OCI-LY3 (cell line): ENCODE data around the gene TMEM54.

Experiments
- H2AFZ ChIP-seq: fragments of 200-600, 300-600 bp; shearing (Covaris generic); 2 replicates; pipeline ENCODE4 v1.6.0; 2014; ENCODE audit warnings: antibody characterized with exemption, low read depth, low read length
- H3K27ac ChIP-seq: fragments of 200-600, 300-600 bp; sonication (generic); 2 replicates; pipeline ENCODE4 v1.5.1; 2014; ENCODE audit warnings: mild to moderate bottlenecking, low read length, moderate library complexity, mixed read lengths
- H3K27me3 ChIP-seq: fragments of 200-600, 300-600 bp; sonication (generic); 2 replicates; pipeline ENCODE4 v1.6.1; 2014; ENCODE audit warnings: low read depth, low read length, mixed read lengths
- H3K36me3 ChIP-seq: fragments of 200-600, 300-600 bp; sonication (generic); replicated peaks from 2 replicates; pipeline ENCODE3; 2014; ENCODE audit warnings: low read depth, low read length, mixed read lengths
- H3K4me1 ChIP-seq: fragments of 300-600, 200-600 bp; sonication (generic); 2 replicates; pipeline ENCODE4 v1.6.1; 2014; ENCODE audit warnings: low read length, mixed read lengths
- H3K4me2 ChIP-seq: fragments of 200-600, 300-600 bp; sonication (generic); 2 replicates; pipeline ENCODE4 v1.6.1; 2014; ENCODE audit warnings: low read length, mixed read lengths
- H3K4me3 ChIP-seq: fragments of 300-600, 200-600 bp; sonication (generic); 2 replicates; pipeline ENCODE4 v1.5.1; 2014; ENCODE audit warnings: antibody characterized with exemption, mild to moderate bottlenecking, low read length, moderate library complexity
- H3K79me2 ChIP-seq: fragments of 300-600, 200-600 bp; shearing (Covaris generic); 2 replicates; pipeline ENCODE4 v1.6.1; 2014; ENCODE audit warnings: mild to moderate bottlenecking, low read length, mixed read lengths
- H3K9ac ChIP-seq: fragments of 300-600, 200-600 bp; shearing (Covaris generic); 2 replicates; pipeline ENCODE4 v1.6.0; 2014; ENCODE audit warnings: mild to moderate bottlenecking, low read length, moderate library complexity
- H3K9me3 ChIP-seq: fragments of 200-600, 300-600 bp; shearing (Covaris generic); 2 replicates; pipeline ENCODE4 v1.6.1; 2014; ENCODE audit warnings: low read length, mixed read lengths; ENCODE audit not compliant: insufficient read depth
- H4K20me1 ChIP-seq: fragments of 200-600, 300-600 bp; sonication (generic); 2 replicates; pipeline ENCODE4 v1.6.1; 2016; ENCODE audit warnings: low read length, mixed read lengths; ENCODE audit not compliant: insufficient read depth
- CTCF ChIP-seq: fragments of 200-600, 300-600 bp; sonication (generic); IDR thresholded peaks from 2 replicates; pipeline ENCODE4 v1.5.1; 2014; ENCODE audit warnings: antibody characterized with exemption, low read length, low read depth
- EZH2phosphoT487 ChIP-seq: fragments of 200-600 bp; shearing (Covaris generic); IDR thresholded peaks from 2 replicates; pipeline ENCODE4 v1.6.1; 2018; ENCODE audit warnings: antibody characterized with exemption, mixed run types, low read depth

TMEM54 gene

GRCh38 chr1:32900956-32901822 is at the start of gene TMEM54:
Gene TMEM54 (minus strand): TSS chr1:32901389. CDS start chr1:32901238, 151 bp downstream.
- no peaks in the 10 kb centered on the region for H3K27me3 ChIP-seq
- no peaks in the 10 kb centered on the region for H3K79me2 ChIP-seq
- TF ChIP-seq EZH2phosphoT487 = no peak
- no peak for TF ChIP-seq CTCF
- H3K9ac ChIP-seq = peak within 1 kb of the TSS; percentile 82
- H3K9me3 ChIP-seq = no peaks in the 10 kb centered on the region
- no peaks in the 10 kb centered on the region for H3K36me3 ChIP-seq
- H3K27ac ChIP-seq = no peak within 1 kb of the TSS
- peak within 1 kb of the TSS; percentile 87 for H2AFZ ChIP-seq
- peak within 1 kb of the TSS; percentile 96 for H3K4me2 ChIP-seq
- peak within 1 kb of the TSS; percentile 98 for H3K4me3 ChIP-seq
- peaks cover 6% of the 10 kb centered on the region for H3K4me1 ChIP-seq
- no peaks in the 10 kb centered on the region for H4K20me1 ChIP-seq

- H3K79me2 ChIP-seq = peaks cover 20% of the 10 kb centered on the region
- H3K27me3 ChIP-seq = no peaks in the 10 kb centered on the region
- no peaks in the 10 kb centered on the region for H3K4me1 ChIP-seq
- H4K20me1 ChIP-seq = 0 out of 2 replicates have a peak, but pooled peaks cover 8% of the 10 kb centered on the region
- no peak overlapping the region for H3K4me2 ChIP-seq
- H3K9me3 ChIP-seq = no peaks in the 10 kb centered on the region
- H3K36me3 ChIP-seq = peaks cover 14% of the 10 kb centered on the region
- H3K9ac ChIP-seq = no peak overlapping the region
- no peak for TF ChIP-seq CTCF
- TF ChIP-seq EZH2phosphoT487 = no peak
- no peak overlapping the region for H3K4me3 ChIP-seq
- H3K27ac ChIP-seq = no peak overlapping the region
- no peak overlapping the region for H2AFZ ChIP-seq
These were observed 48.3 kb upstream of the TMEM54 start for GRCh38 chr1:32949519-32949918.

GRCh38 chr1:32948905-32949304 is 47.7 kb upstream of the TMEM54 start:
- TF ChIP-seq EZH2phosphoT487 = no peak
- TF ChIP-seq CTCF = no peak
- 0 out of 2 replicates have a peak, but pooled peaks cover 8% of the 10 kb centered on the region for H4K20me1 ChIP-seq
- peaks cover 15% of the 10 kb centered on the region for H3K79me2 ChIP-seq
- no peak overlapping the region for H2AFZ ChIP-seq
- no peaks in the 10 kb centered on the region for H3K27me3 ChIP-seq
- no peak overlapping the region for H3K4me2 ChIP-seq
- H3K9ac ChIP-seq = no peak overlapping the region
- H3K9me3 ChIP-seq = no peaks in the 10 kb centered on the region
- no peaks in the 10 kb centered on the region for H3K4me1 ChIP-seq
- H3K4me3 ChIP-seq = no peak overlapping the region
- H3K27ac ChIP-seq = no peak overlapping the region
- H3K36me3 ChIP-seq = peaks cover 20% of the 10 kb centered on the region

- H3K4me3 ChIP-seq = no peak overlapping the region
These were observed 47.2 kb upstream of the TMEM54 start for GRCh38 chr1:32948390-32948722.

More at GRCh38 chr1:32948390-32948722, 47.2 kb upstream of the TMEM54 start:
- Histone ChIP-seq H3K4me2 (no peak overlapping the region), H2AFZ (no peak overlapping the region), H3K79me2 (peaks cover 13% of the 10 kb centered on the region), H3K9ac (no peak overlapping the region), H4K20me1 (0 out of 2 replicates have a peak, but pooled peaks cover 5% of the 10 kb centered on the region), H3K27ac (no peak overlapping the region), H3K27me3 (no peaks in the 10 kb centered on the region), H3K36me3 (peaks cover 24% of the 10 kb centered on the region), H3K9me3 (no peaks in the 10 kb centered on the region), H3K4me1 (no peaks in the 10 kb centered on the region)
- TF ChIP-seq CTCF = no peak
- TF ChIP-seq EZH2phosphoT487 = no peak
